ENCODE measurements around the gene NMRK1.

Gene NMRK1

GRCh38 chr9:75017378-75017777, 70.6 kb downstream of the NMRK1 start:
- no peak for DNase-seq (ENCODE audit: low spot score)
- no peak for TF ChIP-seq CTCF (IDR thresholded peaks at IDR 0.05; ENCODE audit: extremely low read depth, missing control alignments)

GRCh38 chr9:75013735-75014134, 74.2 kb downstream of the NMRK1 start:
- no peak for TF ChIP-seq CTCF (IDR thresholded peaks at IDR 0.05; ENCODE audit: extremely low read depth, missing control alignments)
- no peak for DNase-seq (ENCODE audit: low spot score)

All from GM20000 (cell line).